Mucosa of stomach (tissue), 1 donor: Measurements from ENCODE around the gene MS4A8.
"Not testable (repeated sequence)": the region's sequence is repeated elsewhere in the genome, so short reads cannot be mapped to it uniquely, and the experiment has no call there.

Experiments used
- H3K27me3 ChIP-seq: one replicate; pipeline ENCODE4 v1.7.0; 2013; ENCODE audit warnings: mild to moderate bottlenecking, low read length; ENCODE audit not compliant: control insufficient read depth, insufficient read depth
- H3K36me3 ChIP-seq: one replicate; pipeline ENCODE4 v1.7.0; 2013; ENCODE audit warnings: low read length; ENCODE audit not compliant: control insufficient read depth, insufficient read depth
- H3K4me1 ChIP-seq: one replicate; pipeline ENCODE4 v1.7.0; 2013; ENCODE audit warnings: mild to moderate bottlenecking, low read length; ENCODE audit not compliant: control insufficient read depth, insufficient read depth
- H3K4me3 ChIP-seq: one replicate; pipeline ENCODE4 v1.7.0; 2013; ENCODE audit warnings: low read length
- H3K9ac ChIP-seq: one replicate; pipeline ENCODE4 v1.7.0; 2013; ENCODE audit warnings: mild to moderate bottlenecking, low read length, moderate library complexity
- H3K9me3 ChIP-seq: one replicate; pipeline ENCODE4 v1.7.0; 2013; ENCODE audit warnings: mild to moderate bottlenecking, low read length, moderate library complexity; ENCODE audit not compliant: control insufficient read depth
- donor health status: Pancreatic carcinoma.

The MS4A8 gene

DNA sequence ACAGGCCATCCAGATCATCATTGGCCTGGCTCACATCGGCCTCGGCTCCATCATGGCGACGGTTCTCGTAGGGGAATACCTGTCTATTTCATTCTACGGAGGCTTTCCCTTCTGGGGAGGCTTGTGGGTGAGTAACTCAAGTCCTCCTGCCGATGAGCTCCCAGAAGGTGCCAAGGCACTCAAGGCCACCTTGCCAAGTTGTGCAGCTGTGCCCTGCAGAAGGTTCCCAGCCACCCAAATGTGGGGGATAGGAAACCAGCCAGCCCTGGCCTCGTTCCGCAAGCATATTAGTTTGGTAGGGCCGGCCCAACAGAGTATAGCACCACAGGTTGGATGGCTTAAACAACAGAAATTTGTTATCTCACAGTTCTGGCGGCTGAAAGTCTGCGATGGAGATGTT is 4.0 kb downstream of the MS4A8 start:
- Histone ChIP-seq H3K9ac (no peak overlapping the region), H3K4me3 (no peak overlapping the region), H3K36me3 (no peaks in the 10 kb centered on the region), H3K9me3 (no peaks in the 10 kb centered on the region), H3K4me1 (peaks cover 21% of the 10 kb centered on the region), H3K27me3 (no peaks in the 10 kb centered on the region)

DNA sequence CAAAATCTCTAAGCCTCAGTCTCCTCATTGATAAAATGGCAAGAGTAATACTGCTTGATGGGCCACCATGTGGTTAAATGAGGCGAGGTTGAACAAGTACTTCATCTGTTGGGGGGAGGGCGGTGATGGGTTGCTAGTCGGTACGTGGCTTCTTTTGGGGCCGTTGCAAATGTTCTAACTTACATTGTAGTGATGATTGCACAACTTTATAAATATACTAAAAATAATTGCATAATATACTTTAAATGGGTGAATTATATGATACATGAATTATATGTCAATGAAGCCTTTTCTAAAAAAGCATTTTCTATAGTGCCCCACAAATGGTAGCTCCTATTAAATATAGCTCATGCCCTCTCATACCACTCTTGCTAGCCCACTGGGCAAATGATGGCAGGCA is 6.5 kb downstream of the MS4A8 start:
- Histone ChIP-seq H3K4me1 (peaks cover 8% of the 10 kb centered on the region), H3K9ac (no peak overlapping the region), H3K9me3 (no peaks in the 10 kb centered on the region), H3K4me3 (no peak overlapping the region), H3K36me3 (no peaks in the 10 kb centered on the region), H3K27me3 (no peaks in the 10 kb centered on the region)

DNA sequence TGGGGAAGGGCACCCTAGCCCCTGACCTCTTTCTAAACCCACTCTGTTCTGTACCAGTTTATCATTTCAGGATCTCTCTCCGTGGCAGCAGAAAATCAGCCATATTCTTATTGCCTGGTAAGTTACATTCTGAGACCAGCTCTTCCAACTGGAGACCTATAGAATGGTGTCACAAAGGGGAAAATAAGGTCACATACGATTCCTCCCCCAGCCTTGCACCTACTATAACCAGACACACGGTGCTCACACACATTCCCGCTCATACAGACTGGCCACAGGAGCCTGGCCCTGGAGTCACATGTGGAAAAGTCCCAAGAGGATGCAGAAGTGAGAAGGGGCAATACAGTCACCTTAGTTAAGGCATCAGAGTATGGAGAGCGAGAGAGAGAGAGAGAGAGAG is 7.5 kb downstream of the MS4A8 start:
- Histone ChIP-seq H3K36me3 (no peaks in the 10 kb centered on the region), H3K4me3 (no peak overlapping the region), H3K9me3 (no peaks in the 10 kb centered on the region), H3K27me3 (no peaks in the 10 kb centered on the region), H3K9ac (no peak overlapping the region), H3K4me1 (peaks cover 7% of the 10 kb centered on the region)

DNA sequence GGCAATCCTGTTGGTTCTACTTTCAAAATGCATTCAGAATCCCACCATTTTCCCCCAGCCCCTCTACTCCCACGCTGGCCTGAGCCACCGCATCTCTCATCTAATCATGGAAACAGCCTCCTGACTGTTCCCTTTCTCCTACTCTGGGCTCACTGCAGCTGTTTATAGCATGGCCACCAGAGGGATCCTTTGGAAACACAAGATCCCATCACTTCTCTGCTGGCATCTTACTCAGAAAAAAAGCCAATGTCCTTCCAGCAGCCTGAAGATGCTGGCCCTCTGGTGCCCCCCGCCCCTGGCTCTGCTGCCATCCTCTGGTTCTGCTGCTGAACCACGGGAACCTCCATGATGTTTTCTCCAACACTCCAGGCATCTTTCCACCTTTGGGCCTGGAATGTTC is 11.1 kb downstream of the MS4A8 start:
- Histone ChIP-seq H3K9me3 (no peaks in the 10 kb centered on the region), H3K4me1 (peaks cover 7% of the 10 kb centered on the region), H3K9ac (no peak overlapping the region)

DNA sequence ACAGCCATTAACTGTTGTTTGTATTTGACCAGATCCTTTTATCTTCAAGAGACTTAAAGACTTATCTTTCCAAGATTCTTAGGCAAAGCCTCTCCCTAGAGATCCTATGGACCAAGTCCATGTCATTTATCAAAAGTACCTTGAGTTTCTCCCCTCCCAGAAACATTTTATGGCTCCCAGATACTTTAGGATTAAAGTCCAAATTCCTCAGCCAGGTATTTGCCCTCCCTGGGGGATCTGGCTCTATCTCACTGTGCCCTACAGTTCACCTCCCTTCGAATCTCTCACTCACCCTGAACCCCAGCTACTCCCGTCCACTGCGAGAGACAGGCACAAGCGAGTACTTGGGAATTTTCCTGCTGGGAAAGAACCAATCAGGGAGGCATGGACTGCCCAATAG is 11.9 kb downstream of the MS4A8 start:
- Histone ChIP-seq H3K4me3 (no peak overlapping the region), H3K9ac (no peak overlapping the region), H3K27me3 (no peaks in the 10 kb centered on the region), H3K9me3 (no peaks in the 10 kb centered on the region), H3K4me1 (peaks cover 7% of the 10 kb centered on the region), H3K36me3 (no peaks in the 10 kb centered on the region)

More for the DNA sequence above, 11.1 kb downstream of the MS4A8 start:
- no peak overlapping the region for H3K4me3 ChIP-seq
- no peaks in the 10 kb centered on the region for H3K36me3 ChIP-seq
- no peaks in the 10 kb centered on the region for H3K27me3 ChIP-seq

DNA sequence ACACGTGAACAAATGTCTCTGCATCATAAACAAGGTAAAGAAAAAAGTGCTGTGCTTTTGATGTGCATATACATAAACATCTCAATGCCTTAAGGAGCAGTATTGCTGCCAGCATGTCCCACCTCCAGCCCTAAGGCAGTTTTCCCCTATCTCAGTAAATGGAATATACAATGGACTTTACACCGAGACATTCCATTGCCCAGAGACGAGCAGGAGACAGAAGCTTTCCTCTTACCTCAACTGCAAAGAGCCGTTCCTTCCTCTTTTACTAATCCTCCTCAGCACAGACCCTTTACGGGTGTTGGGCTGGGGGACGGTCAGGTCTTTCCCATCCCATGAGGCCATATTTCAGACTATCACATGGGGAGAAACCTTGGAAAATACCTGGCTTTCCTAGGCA is 14.0 kb downstream of the MS4A8 start:
- H3K4me3 ChIP-seq, H3K36me3 ChIP-seq, H3K9ac ChIP-seq, H3K4me1 ChIP-seq, H3K27me3 ChIP-seq, H3K9me3 ChIP-seq: not testable (repeated sequence)

DNA sequence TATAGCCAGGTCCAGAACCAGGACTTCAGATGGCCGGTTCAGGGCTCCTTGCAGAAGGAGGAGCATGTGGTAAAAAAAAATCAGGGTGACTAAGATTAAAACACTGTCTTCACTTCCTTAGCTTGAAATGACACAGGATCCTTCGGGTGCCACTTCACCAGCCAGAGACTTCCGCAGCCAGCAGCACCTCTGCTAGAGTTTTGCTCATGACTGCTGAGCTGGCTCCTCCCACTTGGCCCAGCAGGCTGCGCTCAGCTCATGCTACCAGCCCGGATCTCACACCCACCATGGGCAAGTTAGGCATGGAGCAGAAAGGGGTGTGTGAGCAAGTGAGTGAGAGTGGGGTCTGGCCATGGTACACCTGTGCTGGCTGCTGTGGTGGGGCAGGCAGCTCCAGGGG is 18.5 kb downstream of the MS4A8 start:
- Histone ChIP-seq H3K27me3 (peaks cover 4% of the 10 kb centered on the region), H3K36me3 (no peaks in the 10 kb centered on the region), H3K9me3 (no peaks in the 10 kb centered on the region), H3K9ac (no peak overlapping the region), H3K4me1 (no peaks in the 10 kb centered on the region), H3K4me3 (no peak overlapping the region)

DNA sequence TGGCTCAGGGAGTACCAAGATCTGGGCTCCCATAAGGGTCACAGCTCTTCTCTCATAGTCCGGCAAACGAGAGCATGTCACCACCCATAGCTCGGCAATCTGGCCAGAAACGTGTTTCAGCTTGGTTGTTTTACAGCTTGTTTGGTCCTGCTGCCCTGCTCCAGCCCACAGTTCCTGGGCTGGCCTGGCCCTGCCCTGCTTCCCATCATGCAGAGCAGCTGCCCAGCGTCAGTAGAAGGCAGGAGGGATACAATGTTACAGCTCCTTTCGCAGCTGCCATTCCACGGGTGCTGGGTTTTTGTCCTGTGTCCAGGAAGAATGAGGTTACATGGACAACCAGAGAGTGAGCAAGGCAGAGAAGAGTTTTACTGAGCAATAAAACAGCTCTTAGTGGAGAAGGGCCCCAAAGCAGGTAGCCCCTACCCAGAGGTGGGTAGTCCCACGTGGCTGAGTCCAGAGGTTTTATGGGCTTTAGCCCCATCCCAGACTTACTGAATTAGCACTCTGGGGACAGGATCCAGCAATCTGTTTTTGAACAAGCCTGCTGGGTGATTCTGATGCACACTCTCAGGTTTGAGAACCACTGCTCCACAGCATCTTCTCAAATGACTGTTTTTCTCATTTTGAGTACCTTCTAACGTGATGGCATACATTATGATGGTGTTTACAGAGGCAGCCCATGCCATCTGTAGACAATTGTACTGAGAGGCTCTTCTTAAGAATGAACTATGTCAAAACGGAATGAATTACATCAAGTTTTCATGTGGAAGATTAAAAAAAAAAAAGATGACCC is 19.3 kb downstream of the MS4A8 start:
- H3K9ac ChIP-seq: no peak overlapping the region
- peaks cover 4% of the 10 kb centered on the region for H3K27me3 ChIP-seq
- no peaks in the 10 kb centered on the region for H3K36me3 ChIP-seq
- no peak overlapping the region for H3K4me3 ChIP-seq
- H3K9me3 ChIP-seq: no peaks in the 10 kb centered on the region
- H3K4me1 ChIP-seq: no peaks in the 10 kb centered on the region

DNA sequence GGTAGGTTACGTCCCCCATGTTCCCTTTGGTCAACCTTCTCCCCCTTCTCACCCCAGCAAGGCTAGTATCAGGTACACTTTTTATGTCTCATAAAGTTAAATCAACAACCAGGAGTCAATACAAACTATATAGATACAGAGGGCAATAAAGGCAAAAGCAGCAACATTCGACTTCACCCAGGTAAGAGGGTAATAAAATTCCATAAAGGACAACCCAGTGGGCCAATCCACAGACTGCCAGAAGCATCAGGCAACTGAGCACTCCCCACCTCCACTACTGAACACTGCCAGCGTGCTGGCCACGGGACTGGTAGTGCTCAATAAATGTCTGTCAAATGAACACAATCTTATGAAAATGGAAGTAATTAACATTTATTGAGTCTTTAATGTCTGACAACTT is 20.0 kb downstream of the MS4A8 start:
- no peak overlapping the region for H3K4me3 ChIP-seq
- H3K4me1 ChIP-seq: no peaks in the 10 kb centered on the region
- no peaks in the 10 kb centered on the region for H3K9me3 ChIP-seq
- H3K27me3 ChIP-seq: peaks cover 4% of the 10 kb centered on the region
- no peak overlapping the region for H3K9ac ChIP-seq
- H3K36me3 ChIP-seq: no peaks in the 10 kb centered on the region

DNA sequence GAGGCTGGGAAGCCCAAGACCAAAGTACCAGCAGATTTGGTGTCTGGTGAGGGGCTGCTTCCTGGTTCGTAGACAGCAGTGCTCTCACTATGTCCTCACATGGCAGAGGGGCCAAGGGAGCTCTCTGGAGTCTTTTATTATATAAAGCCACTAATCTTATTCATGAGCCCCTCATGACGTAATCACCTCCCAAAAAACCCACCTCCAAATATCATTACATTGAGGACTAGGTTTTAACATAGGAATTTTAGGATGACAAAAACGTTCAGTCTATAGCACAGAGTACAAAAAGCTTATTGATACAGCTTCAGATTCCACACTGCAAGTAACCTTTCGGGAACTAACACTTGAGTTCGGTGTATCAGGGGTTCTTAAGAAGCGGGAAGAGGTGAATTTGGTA is 21.0 kb downstream of the MS4A8 start:
- no peaks in the 10 kb centered on the region for H3K4me1 ChIP-seq
- no peak overlapping the region for H3K9ac ChIP-seq
- no peaks in the 10 kb centered on the region for H3K36me3 ChIP-seq
- H3K9me3 ChIP-seq: no peaks in the 10 kb centered on the region
- H3K27me3 ChIP-seq: peaks cover 4% of the 10 kb centered on the region
- H3K4me3 ChIP-seq: no peak overlapping the region

DNA sequence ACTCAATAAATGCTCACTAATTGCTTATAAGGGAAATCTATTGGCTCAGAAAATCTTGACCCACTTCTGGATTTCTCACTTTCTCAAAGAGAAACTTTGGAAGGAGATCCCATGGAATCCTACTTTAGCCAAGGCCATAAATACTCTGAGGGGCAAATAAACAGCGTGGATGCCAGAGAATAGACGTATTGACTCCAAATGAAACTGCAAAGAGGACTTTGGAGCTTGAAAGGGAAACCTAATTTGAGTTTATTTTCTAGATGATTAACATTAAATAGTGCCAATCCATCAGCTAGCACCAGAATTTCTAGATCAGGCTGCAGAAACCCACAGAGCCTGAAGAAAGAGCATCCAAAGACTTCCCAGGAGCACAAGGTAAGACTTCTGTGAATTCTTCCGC is 25.0 kb downstream of the MS4A8 start, which contains the start of gene MS4A18:
TSS of gene MS4A18 (plus strand) at position 301 of the 400 bp plus-strand sequence.
- Histone ChIP-seq H3K9ac (no peak within 1 kb of the TSS), H3K9me3 (no peaks in the 10 kb centered on the region), H3K4me1 (no peaks in the 10 kb centered on the region)

DNA sequence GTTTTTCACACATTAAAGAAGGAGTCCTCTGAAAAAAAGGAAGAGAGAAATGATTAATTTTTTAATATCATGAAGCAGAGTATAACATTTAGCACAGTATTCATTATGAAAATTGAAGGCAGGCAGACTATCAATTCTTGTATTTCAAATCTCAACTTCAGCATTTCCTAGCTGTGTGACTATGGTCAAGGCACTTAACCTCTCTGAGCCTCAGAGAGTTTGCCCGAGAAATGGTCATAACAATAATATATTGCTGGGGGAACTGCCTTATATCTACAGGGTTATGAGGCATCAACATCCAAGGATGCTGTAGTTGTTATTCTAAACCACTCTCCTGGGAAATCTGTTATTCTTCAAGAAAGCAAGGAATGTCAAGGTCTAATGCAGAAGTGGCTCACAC is 26.2 kb downstream of the MS4A8 start:
- Histone ChIP-seq H3K9me3 (no peaks in the 10 kb centered on the region), H3K4me1 (no peaks in the 10 kb centered on the region), H3K36me3 (no peaks in the 10 kb centered on the region), H3K4me3 (no peak overlapping the region), H3K27me3 (peaks cover 10% of the 10 kb centered on the region), H3K9ac (no peak overlapping the region)

More for the DNA sequence above, 25.0 kb downstream of the MS4A8 start, which contains the start of gene MS4A18:
- Histone ChIP-seq H3K36me3 (no peaks in the 10 kb centered on the region), H3K27me3 (peaks cover 4% of the 10 kb centered on the region), H3K4me3 (no peak within 1 kb of the TSS)

DNA sequence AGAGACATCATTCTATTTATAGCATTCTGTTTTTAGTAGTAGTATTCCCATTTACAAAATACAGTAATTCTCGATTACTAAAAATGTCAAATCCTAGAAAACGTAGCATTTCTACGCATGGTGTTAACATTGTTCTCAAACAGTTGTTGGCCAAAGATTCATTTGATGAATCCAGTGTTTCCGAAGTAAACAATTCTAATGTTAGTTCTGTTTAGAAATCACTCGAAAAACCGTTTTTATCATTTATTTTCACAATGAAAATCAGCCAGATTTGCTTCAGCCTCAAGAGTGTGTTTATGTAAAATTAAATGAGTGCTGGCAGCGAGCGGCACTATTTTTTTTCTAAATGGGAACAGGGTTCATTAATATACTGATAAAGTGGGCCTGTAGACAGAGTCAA is 32.2 kb downstream of the MS4A8 start:
- Histone ChIP-seq H3K9me3 (no peaks in the 10 kb centered on the region), H3K4me1 (no peaks in the 10 kb centered on the region), H3K36me3 (no peaks in the 10 kb centered on the region), H3K4me3 (no peak overlapping the region), H3K9ac (no peak overlapping the region), H3K27me3 (peaks cover 6% of the 10 kb centered on the region)
